HCT116 (cell line): ENCODE results near the gene BSG. TPM values are rescaled to one million over a fixed set of nuclear protein-coding genes. Genes with fewer than 3 reads are reported as not detected.

Experiments used
- ATAC-seq: fragments of 200-7000 bp; cut with Tn5 transposase; 2 replicates; pipeline ENCODE4 v1.9.1; 2020; ENCODE audit warnings: mild to moderate bottlenecking, moderate library complexity
- BruUV-seq: library from RNA; stranded (reverse); fragments of 400-500 nt; replicated peaks from 2 replicates; lab custom pipeline; 2021; lab: Mats Ljungman, UMichigan
- CTCF ChIA-PET: fragments of 300-600 bp; sonication (Branson Sonifier 250); formaldehyde crosslinking; loops from one replicate; lab custom pipeline; 2021; ENCODE audit warnings: antibody characterized with exemption; lab: Charles Lee
- POLR2A ChIA-PET: fragments of 300-600, 350-600 bp; sonication (Branson Sonifier 250); formaldehyde crosslinking; loops from one replicate; lab custom pipeline; 2021; ENCODE audit warnings: antibody characterized with exemption; lab: Charles Lee
- RAD21 ChIA-PET, 2 experiments: fragments of 300-600 bp; sonication (Branson Sonifier 250); formaldehyde crosslinking; loops; one replicate each; lab custom pipeline; 2023; ENCODE audit warnings: low total read pairs in 2 of 2; ENCODE audit not compliant: uncharacterized antibody in 2 of 2, unreplicated experiment in 2 of 2, low non-redundant PET in 1 of 2; lab: Charles Lee
- DNase-seq: peaks from one replicate; pipeline ENCODE4 v3.0.0-alpha.2; 2010; ENCODE audit warnings: low read depth, low spot score
- H2AFZ ChIP-seq: fragments of 200-600 bp; shearing (Covaris generic), sonication (generic); 2 replicates; pipeline ENCODE4 v1.6.1; 2017; ENCODE audit warnings: low read depth, mixed run types, mixed read lengths, antibody characterized with exemption, low read length; ENCODE audit not compliant: poor library complexity, severe bottlenecking
- H3K27ac ChIP-seq: 2 replicates; pipeline ENCODE4 v1.5.1; 2012; ENCODE audit warnings: low read depth, low read length
- H3K27me3 ChIP-seq: fragments of 200-600 bp; sonication (generic); 2 replicates; pipeline ENCODE4 v1.6.1; 2016; ENCODE audit warnings: mixed run types, low read length, mixed read lengths; ENCODE audit not compliant: insufficient read depth
- H3K36me3 ChIP-seq, 2 experiments: fragments of 200-500 bp in 1 of 2; fragments of 200-600 bp in 1 of 2; sonication (Bioruptor generic) in 1 of 2; sonication (generic) in 1 of 2; 2 replicates each; pipeline versions ENCODE4 v1.5.1 to v1.6.1; 2014 to 2016; ENCODE audit warnings: low read length in 2 of 2, inconsistent platforms in 1 of 2, mixed read lengths in 1 of 2, mixed run types in 1 of 2; ENCODE audit not compliant: insufficient read depth in 2 of 2, control insufficient read depth in 1 of 2
- H3K4me1 ChIP-seq, 2 experiments: fragments of 200-600 bp in 1 of 2; sonication (generic) in 1 of 2; 2 replicates each; pipeline versions ENCODE4 v1.5.1 to v1.6.1; 2012 to 2017; ENCODE audit warnings: low read length in 2 of 2, inconsistent platforms in 1 of 2, mild to moderate bottlenecking in 1 of 2, mixed read lengths in 1 of 2, mixed run types in 1 of 2, moderate library complexity in 1 of 2; ENCODE audit not compliant: insufficient read depth in 2 of 2, control insufficient read depth in 1 of 2
- H3K4me2 ChIP-seq: fragments of 200-600 bp; sonication (generic); 2 replicates; pipeline ENCODE4 v1.6.1; 2017; ENCODE audit warnings: mixed run types, low read length, mixed read lengths
- H3K4me3 ChIP-seq, 2 experiments: fragments of 200-600 bp in 1 of 2; sonication (generic) in 1 of 2; replicated peaks in 1 of 2; 2 replicates each; pipeline ENCODE4 v1.5.1; 2011 to 2016; ENCODE audit warnings: low read length in 2 of 2, control low read depth in 1 of 2, low read depth in 1 of 2, mild to moderate bottlenecking in 1 of 2, mixed read lengths in 1 of 2, mixed run types in 1 of 2
- H3K79me2 ChIP-seq: fragments of 200-600 bp; sonication (generic); 2 replicates; pipeline ENCODE4 v1.6.1; 2017; ENCODE audit warnings: mild to moderate bottlenecking, mixed run types, low read length, moderate library complexity, mixed read lengths; ENCODE audit not compliant: insufficient read depth
- H3K9ac ChIP-seq: fragments of 200-600 bp; sonication (generic); 2 replicates; pipeline ENCODE4 v1.6.1; 2016; ENCODE audit warnings: low read length, mixed read lengths
- H3K9me2 ChIP-seq: fragments of 200-600 bp; sonication (generic), shearing (Covaris generic); 2 replicates; pipeline ENCODE4 v1.6.1; 2017; ENCODE audit warnings: mixed run types, mild to moderate bottlenecking, moderate library complexity; ENCODE audit not compliant: insufficient read depth
- H3K9me3 ChIP-seq, 2 experiments: fragments of 200-500 bp in 1 of 2; fragments of 200-600 bp in 1 of 2; sonication (Bioruptor generic) in 1 of 2; sonication (generic) in 1 of 2; 2 replicates each; pipeline ENCODE4 v1.6.1; 2014 to 2017; ENCODE audit warnings: low read length in 2 of 2, mixed read lengths in 2 of 2, inconsistent platforms in 1 of 2, low read depth in 1 of 2, mild to moderate bottlenecking in 1 of 2, mixed run types in 1 of 2, moderate library complexity in 1 of 2; ENCODE audit not compliant: control insufficient read depth in 1 of 2, insufficient read depth in 1 of 2
- H4K20me1 ChIP-seq: fragments of 200-600 bp; sonication (generic), shearing (Covaris generic); 2 replicates; pipeline ENCODE4 v1.6.1; 2017; ENCODE audit warnings: mixed run types, mild to moderate bottlenecking, moderate library complexity; ENCODE audit not compliant: insufficient read depth
- EGR1 ChIP-seq: IDR thresholded peaks from 2 replicates; pipeline ENCODE4 v1.6.1; 2012; ENCODE audit warnings: low read depth
- ELF1 ChIP-seq: IDR thresholded peaks from 2 replicates; pipeline ENCODE4 v1.6.1; 2012; ENCODE audit warnings: low read depth, borderline replicate concordance
- JUND ChIP-seq: IDR thresholded peaks from 2 replicates; pipeline ENCODE4 v1.6.1; 2012
- POLR2A ChIP-seq: IDR thresholded peaks from 2 replicates; pipeline ENCODE4 v1.7.0; 2011; ENCODE audit warnings: borderline replicate concordance; ENCODE audit not compliant: insufficient read depth, insufficient read length; ENCODE audit errors: extremely low read depth
- POLR2AphosphoS5 ChIP-seq: IDR thresholded peaks from 2 replicates; pipeline ENCODE4 v1.6.1; 2011; ENCODE audit warnings: mild to moderate bottlenecking, low read depth, low read length, moderate library complexity
- RAD21 ChIP-seq: IDR thresholded peaks from 2 replicates; pipeline ENCODE4 v1.6.1; 2012; ENCODE audit warnings: low read depth, mild to moderate bottlenecking
- SIN3A ChIP-seq: IDR thresholded peaks from 2 replicates; pipeline ENCODE4 v1.6.1; 2012; ENCODE audit warnings: low read depth
- SP1 ChIP-seq: IDR thresholded peaks from 2 replicates; pipeline ENCODE4 v1.6.1; 2012; ENCODE audit warnings: low read depth
- SRF ChIP-seq: IDR thresholded peaks from 2 replicates; pipeline ENCODE4 v1.6.1; 2012; ENCODE audit warnings: low read depth
- TCF7L2 ChIP-seq: IDR thresholded peaks from 2 replicates; pipeline ENCODE4 v1.7.0; 2011; ENCODE audit warnings: borderline replicate concordance, inconsistent platforms; ENCODE audit not compliant: insufficient read depth, insufficient read length; ENCODE audit errors: extremely low read depth
- YY1 ChIP-seq: IDR thresholded peaks from 2 replicates; pipeline ENCODE4 v1.6.1; 2011; ENCODE audit warnings: low read length, low read depth, moderate library complexity, mild to moderate bottlenecking; ENCODE audit not compliant: insufficient replicate concordance; ENCODE audit errors: extremely low read depth
- intact Hi-C: fragments of 100-400 bp; cut with micrococcal nuclease; formaldehyde crosslinking; loops from 2 replicates; pipeline ENCODE4 v1.10.0; 2022
- total RNA-seq: library from RNA; stranded (reverse); gene quantifications from one replicate; pipeline ENCODE4 v1.2.1, GENCODE V29; 2021; ENCODE audit not compliant: unreplicated experiment
- TF ChIP-seq, protein P1 (sequence below): IDR thresholded peaks from 2 replicates; pipeline ENCODE4 v1.6.1; 2012
- TF ChIP-seq, protein P2 (sequence below): IDR thresholded peaks from 2 replicates; pipeline ENCODE4 v1.6.1; 2012; ENCODE audit warnings: low read depth

BSG gene
- total RNA-seq, 1 experiment from 2014 or later: 603 TPM

DNA sequence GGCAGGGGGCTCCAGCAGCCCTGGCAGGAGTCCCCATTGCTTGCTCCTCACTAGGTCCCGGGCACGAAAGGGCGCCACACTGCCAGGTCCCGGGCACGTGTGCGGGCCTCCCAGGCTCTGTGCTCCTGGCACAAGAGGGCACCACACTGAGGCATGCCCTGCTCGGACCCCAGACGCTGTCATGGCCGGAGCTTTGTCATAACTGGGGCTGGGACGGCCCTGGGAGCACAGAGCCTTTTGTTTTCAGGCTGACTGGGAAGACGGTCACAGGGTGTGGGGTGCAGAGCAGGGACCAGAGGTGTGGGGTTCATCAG lies 7.4 kb downstream of the BSG start:
- ChIA-PET RAD21 (no interaction called here), POLR2A (no interaction called here), CTCF (no interaction called here)
- no peak for ATAC-seq
- Histone ChIP-seq H3K27me3 (no peaks in the 10 kb centered on the region), H2AFZ (no peak overlapping the region), H4K20me1 (peaks cover 3% of the 10 kb centered on the region; the same call in 1 of the 2 replicates), H3K36me3 (peaks cover 19 to 45% of the 10 kb centered on the region in 2 experiments), H3K4me3 (no peak overlapping the region), H3K4me2 (no peak overlapping the region), H3K79me2 (peaks cover 62% of the 10 kb centered on the region), H3K27ac (no peak overlapping the region), H3K9me3 (no peaks in the 10 kb centered on the region), H3K4me1 (peaks cover 2 to 5% of the 10 kb centered on the region in 2 experiments; a peak in 3 of 4 replicates), H3K9me2 (no peaks in the 10 kb centered on the region), H3K9ac (no peak overlapping the region)
- BruUV-seq: no TSS peak
- no peak for DNase-seq
- intact Hi-C loops: no loop called here
- TF ChIP-seq POLR2AphosphoS5: no peak
- TF ChIP-seq YY1: no peak
- no peak for TF ChIP-seq JUND
- no peak for TF ChIP-seq POLR2A
- TF ChIP-seq, protein P1, sequence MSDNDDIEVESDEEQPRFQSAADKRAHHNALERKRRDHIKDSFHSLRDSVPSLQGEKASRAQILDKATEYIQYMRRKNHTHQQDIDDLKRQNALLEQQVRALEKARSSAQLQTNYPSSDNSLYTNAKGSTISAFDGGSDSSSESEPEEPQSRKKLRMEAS: no peak
- no peak for TF ChIP-seq SP1
- TF ChIP-seq ELF1: no peak
- no peak for TF ChIP-seq EGR1
- TF ChIP-seq, protein P2, sequence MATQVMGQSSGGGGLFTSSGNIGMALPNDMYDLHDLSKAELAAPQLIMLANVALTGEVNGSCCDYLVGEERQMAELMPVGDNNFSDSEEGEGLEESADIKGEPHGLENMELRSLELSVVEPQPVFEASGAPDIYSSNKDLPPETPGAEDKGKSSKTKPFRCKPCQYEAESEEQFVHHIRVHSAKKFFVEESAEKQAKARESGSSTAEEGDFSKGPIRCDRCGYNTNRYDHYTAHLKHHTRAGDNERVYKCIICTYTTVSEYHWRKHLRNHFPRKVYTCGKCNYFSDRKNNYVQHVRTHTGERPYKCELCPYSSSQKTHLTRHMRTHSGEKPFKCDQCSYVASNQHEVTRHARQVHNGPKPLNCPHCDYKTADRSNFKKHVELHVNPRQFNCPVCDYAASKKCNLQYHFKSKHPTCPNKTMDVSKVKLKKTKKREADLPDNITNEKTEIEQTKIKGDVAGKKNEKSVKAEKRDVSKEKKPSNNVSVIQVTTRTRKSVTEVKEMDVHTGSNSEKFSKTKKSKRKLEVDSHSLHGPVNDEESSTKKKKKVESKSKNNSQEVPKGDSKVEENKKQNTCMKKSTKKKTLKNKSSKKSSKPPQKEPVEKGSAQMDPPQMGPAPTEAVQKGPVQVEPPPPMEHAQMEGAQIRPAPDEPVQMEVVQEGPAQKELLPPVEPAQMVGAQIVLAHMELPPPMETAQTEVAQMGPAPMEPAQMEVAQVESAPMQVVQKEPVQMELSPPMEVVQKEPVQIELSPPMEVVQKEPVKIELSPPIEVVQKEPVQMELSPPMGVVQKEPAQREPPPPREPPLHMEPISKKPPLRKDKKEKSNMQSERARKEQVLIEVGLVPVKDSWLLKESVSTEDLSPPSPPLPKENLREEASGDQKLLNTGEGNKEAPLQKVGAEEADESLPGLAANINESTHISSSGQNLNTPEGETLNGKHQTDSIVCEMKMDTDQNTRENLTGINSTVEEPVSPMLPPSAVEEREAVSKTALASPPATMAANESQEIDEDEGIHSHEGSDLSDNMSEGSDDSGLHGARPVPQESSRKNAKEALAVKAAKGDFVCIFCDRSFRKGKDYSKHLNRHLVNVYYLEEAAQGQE: no peak
- TF ChIP-seq SRF: no peak
- no peak for TF ChIP-seq SIN3A
- TF ChIP-seq TCF7L2: no peak
- no peak for TF ChIP-seq RAD21
